Subcutaneous adipose tissue (tissue), 4 donors: ENCODE measurements around the gene WDR88. TPM values are rescaled to one million over a fixed set of nuclear protein-coding genes. Genes with fewer than 3 reads are reported as not detected.

Experiments
- total RNA-seq, 4 donors: library from RNA; depleted of rRNA; stranded (reverse); fragments of >200 nt; gene quantifications; one replicate each; pipeline ENCODE4 v1.1.0, GENCODE V29; 2016
- TF ChIP-seq, protein P1 (sequence below): fragments of 450-650 bp; IDR thresholded peaks from one replicate; pipeline ENCODE4 v1.5.1; 2016; ENCODE audit warnings: low read depth, mild to moderate bottlenecking, control low read depth, antibody characterized with exemption, moderate library complexity

Gene WDR88
- total RNA-seq, 4 donors from 2014 or later = not detected

DNA sequence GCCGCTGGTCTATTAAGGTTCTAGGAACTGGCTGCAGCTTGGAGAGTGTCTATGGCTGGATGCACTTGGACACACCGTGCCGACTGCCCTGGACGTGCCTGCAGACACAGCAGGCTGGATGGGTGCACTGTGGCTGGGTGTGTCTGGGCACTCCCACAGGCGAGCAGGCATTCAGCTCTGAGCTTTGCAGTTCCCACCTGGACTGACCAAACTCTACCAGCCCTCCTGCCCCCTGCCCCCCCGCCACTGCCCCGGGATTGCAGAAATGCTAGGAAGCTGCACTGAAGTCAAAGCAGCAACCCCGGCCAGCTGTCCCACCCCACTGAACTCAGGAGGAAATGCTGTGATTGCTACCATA lies 55.2 kb downstream of the WDR88 start:
- TF ChIP-seq, protein P1, sequence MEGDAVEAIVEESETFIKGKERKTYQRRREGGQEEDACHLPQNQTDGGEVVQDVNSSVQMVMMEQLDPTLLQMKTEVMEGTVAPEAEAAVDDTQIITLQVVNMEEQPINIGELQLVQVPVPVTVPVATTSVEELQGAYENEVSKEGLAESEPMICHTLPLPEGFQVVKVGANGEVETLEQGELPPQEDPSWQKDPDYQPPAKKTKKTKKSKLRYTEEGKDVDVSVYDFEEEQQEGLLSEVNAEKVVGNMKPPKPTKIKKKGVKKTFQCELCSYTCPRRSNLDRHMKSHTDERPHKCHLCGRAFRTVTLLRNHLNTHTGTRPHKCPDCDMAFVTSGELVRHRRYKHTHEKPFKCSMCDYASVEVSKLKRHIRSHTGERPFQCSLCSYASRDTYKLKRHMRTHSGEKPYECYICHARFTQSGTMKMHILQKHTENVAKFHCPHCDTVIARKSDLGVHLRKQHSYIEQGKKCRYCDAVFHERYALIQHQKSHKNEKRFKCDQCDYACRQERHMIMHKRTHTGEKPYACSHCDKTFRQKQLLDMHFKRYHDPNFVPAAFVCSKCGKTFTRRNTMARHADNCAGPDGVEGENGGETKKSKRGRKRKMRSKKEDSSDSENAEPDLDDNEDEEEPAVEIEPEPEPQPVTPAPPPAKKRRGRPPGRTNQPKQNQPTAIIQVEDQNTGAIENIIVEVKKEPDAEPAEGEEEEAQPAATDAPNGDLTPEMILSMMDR = no peak

DNA sequence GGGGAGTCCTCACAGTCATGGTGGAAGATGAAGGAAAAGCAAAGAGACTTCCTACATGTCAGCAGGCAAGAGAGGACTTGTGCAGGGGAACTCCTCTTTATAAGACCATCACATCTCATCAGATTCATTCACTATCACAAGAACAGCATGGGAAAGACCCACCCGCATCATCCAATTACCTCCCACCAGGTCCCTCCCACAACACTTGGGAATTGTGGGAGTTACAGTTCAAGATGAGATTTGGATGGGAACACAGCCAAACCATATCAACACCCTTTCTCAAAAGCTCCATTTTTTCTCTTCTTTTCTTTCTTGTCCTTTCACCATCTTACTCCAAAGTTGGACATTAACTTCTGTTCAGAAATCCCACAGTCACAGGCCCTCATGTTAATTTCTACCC lies 57.5 kb downstream of the WDR88 start:
- TF ChIP-seq, protein P1 = no peak

DNA sequence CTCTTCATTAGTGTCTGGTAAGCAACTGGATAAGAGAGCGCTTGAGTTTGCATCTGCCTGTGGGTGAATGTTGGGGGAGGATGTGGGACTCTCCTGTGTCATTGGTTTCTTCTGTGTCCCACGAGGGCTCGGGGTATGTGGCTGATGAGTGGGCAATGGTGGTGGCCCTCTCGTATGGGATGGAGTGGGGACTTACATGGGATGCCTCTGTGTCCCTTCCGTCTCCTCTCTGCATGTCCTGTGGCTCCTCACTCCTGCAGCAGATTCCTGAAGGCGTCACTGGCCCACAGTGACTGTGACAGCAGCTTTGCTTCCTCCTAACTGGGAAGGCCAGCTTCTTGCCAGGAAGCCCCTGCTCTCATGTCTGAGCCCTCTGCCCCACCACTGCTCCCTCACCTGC lies 59.6 kb downstream of the WDR88 start:
- TF ChIP-seq, protein P1 = no peak

DNA sequence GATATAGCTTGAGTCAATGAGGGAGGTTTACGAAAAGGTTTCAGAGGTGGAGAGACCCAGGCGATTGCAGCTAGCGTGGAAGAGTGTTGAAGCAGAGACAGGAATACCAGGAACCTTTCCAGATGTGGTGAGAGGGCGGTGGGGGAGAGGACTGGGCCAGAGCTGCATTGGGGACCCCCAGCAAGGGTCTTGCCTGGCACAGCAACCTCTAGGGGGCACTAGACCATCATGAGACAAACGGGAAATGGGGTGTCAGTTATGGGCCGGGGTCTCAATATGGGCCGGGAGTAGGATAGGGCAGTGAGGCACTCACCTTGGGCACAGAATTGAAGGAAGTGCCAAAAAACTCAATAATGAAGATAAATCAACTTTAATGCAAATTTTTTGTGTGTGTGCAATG lies 60.1 kb downstream of the WDR88 start:
- TF ChIP-seq, protein P1 = no peak

DNA sequence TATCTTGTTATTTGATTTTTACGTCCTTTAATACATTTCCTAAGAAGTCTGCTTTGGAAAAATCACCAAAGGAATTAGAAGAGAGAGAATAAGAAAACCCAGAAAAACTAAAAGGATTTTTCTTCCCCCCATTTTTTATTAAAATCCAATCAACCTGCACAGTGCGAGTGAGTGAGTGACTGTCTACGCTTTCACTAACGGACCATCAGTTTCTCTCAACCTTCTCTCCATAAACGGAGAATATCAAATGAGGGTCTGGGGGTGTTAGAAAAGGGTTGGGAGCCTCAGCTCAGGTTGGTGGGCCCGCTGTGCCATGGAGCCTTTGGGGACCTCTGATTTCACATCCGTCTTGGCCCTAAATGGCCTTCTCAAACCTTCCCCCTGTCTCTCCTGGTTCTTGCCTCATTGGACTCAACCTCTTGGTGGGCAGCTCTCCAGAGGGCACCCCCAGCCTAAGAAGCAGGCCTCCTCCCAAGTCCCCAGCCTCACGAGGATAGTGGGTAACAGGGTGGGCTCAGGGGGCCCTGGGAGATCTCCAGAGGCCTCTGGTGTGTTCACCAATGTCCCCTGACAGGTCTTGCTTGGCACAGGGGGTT lies 61.5 kb downstream of the WDR88 start:
- TF ChIP-seq, protein P1 = no peak

DNA sequence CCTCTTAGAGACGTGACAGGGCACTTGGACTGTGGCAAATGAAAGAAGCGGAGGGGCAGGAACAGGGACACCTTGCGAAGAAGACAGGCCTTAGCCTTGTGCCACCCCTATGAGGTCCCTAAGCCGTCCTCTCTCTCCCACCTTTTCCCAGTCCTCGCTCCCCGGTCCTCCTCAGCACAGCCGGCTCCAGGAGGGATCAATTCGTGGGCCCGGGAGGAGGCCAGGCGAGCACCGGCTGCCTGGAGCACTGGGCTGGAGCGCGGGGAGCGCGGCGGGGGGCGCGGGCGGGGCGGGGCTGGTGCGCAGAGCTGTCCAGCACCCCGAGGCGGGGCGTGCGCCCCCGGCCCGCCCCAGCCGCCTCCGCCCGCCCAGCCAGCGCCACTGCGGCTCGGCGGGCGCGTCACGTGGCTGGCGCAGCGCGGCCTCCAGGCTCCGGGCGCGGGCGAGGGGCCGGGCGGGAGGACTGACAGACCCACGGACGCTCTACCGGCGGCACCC lies 62.0 kb downstream of the WDR88 start, which contains the start of gene LRP3:
LRP3 (plus strand) TSS at position 466 of the 498 bp plus-strand sequence. CDS start 456 bp downstream, outside the sequence.
- TF ChIP-seq, protein P1 = no peak

DNA sequence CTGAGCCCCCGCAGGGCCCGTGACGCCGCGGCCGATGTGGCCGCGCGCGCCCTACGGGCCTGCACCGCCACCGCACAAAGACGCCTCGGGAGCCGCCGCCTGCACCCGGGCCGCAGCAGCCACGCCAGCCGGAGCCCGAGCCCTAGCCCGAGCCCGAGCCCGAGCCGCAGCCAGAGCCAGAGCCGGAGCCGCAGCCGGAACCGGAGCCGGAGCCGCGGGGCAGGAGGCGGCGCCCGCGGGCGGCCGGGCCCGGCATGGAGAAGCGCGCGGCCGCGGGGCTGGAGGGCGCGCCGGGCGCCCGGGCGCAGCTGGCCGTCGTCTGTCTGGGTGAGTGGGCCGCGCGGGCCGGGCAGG lies 62.6 kb downstream of the WDR88 start:
- TF ChIP-seq, protein P1 = no peak
